Medulla oblongata (tissue), 1 donor: ENCODE measurements around the gene CYLD.

Experiments used
- DNase-seq: peaks from one replicate; pipeline ENCODE4 v3.0.0-alpha.2; 2015; ENCODE audit errors: extremely low spot score

Gene CYLD

GRCh38 chr16:50778284-50779163, 36.6 kb downstream of the CYLD start:
- peak; percentile 58 for DNase-seq

GRCh38 chr16:50781043-50781442, 39.2 kb downstream of the CYLD start:
- DNase-seq, result no peak

GRCh38 chr16:50781518-50781917, 39.6 kb downstream of the CYLD start:
- no peak for DNase-seq

- DNase-seq, result no peak
Observed at GRCh38 chr16:50789757-50790156, 47.9 kb downstream of the CYLD start.

DNA sequence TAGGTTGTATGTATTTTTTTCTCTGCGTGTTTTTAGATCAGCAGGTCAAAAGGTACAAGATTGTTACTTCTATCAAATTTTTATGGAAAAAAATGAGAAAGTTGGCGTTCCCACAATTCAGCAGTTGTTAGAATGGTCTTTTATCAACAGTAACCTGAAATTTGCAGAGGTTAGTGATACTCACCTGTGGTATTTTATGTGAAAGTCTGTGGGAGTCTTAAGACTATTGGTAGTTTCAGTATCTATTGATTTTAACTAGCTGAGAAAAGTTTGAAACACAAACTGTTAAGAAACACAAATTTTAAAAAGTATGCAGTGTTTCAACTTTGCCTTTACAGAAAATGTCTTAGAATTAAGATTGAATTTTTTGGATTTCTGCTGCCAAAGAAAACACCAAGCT, 49.6 kb downstream of the CYLD start:
- DNase-seq, result no peak

GRCh38 chr16:50796829-50797228, 54.9 kb downstream of the CYLD start:
- no peak for DNase-seq

DNA sequence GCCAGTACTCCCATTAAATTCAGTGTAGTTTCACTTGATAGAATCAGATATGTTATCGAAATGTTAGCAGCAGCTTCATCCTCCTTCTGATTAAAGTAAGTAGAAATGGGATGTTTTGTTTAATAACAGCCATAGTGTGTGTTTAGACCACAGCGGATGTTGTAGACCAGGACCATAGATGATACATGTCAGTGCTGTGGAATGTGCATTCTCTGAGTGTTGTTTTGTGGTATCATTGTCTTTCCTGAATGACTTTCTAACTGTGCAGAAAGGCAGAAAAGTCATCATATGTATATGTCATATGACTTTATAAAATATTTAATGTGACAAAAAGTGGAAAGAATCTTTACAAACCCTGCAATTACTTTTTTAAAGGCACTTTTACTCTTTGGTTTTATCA, 55.6 kb downstream of the CYLD start:
- DNase-seq, result no peak

GRCh38 chr16:50800074-50800473, 58.2 kb downstream of the CYLD start:
- DNase-seq, result no peak

DNA sequence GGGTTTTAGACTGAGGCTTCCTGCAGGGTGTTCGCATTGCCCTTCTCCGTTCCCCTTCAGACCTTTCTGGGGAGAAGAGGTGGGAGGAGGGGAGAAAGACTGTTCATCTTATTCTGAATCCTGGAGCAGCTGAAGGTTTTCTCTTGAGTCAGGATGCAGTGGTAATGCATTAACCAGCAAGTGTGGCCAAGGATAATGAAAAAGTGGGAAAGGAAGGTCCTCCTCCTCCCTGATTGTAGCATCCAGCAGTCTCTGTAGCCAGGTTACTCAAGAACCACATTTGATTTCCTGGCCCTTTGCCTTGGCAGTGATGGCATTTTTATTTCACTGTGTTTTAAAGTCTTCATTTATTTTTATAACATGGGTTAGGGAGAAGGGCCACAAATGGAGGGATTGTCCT, 59.1 kb downstream of the CYLD start:
- no peak for DNase-seq

DNA sequence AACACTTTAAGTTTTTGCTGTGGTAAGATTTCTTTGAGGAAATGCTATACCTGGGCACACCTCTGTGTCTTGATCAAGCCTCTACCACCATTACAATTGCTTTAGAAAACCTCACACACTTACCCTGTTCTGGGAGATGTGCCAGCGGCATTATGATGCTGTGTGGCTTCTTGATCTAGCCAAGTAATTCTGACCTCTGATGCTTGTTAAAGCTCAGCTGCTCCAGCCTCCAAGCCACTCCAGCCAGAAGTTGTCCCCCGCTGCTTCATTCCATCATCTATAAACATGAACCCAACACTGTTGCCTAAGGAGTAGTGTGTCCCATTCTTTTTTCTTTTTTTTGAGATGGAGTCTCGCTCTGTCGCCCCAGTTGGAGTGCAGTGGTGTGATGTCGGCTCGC, 60.1 kb downstream of the CYLD start:
- DNase-seq, result no peak

- DNase-seq, result no peak
Observed at GRCh38 chr16:50802961-50803360, 61.1 kb downstream of the CYLD start.

GRCh38 chr16:50804290-50804907, 62.5 kb downstream of the CYLD start:
- DNase-seq, result no peak

- peak; percentile 98 for DNase-seq
Observed at GRCh38 chr16:50806099-50807062, 64.5 kb downstream of the CYLD start.

DNA sequence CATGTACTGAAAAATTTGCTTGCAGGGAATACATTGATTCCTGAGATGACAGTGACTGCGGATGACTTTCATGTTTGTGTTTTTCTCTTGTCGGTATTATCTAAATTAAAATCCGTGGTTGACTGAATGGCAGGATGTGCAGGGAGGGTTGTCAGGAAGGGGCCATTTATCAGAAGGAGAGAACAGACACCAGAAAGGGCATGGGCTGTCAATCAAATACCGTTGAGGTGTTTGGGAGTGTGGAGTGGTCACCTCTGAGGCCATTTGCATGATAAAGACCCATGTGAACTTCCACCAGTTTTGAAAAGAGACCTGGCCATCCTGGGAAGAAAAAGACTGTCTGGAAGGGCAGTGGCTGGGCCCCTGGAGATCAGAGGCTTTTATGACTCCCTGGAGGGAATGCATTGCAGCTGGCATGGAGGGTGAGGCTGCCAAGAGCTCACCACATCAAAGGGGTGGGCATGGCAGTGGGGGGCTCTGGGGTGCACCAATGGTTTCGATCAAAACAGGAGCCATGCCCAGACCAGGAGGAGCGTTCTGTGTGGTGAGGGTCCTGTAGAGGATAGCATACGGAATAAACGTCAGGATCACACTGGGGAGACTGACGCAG, 67.1 kb downstream of the CYLD start:
- no peak for DNase-seq

DNA sequence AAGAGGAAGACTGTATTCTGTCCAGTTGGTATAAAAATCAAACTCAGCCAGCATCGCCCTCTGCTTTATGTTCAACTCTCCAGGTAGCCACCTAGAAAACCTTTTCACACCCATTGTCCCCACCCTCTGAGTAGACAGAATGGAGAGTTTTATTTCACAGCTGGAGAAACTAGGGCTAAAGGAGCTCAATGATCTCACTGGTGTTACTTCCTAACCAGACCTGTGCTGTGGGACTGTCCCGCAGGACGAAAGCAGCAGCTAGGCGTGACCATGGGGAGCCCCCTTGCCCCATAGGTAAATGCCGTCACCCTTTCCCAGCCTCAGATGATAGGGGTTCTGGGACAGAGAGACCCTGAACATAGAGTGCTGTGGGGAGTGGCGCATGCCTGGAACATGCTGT, 67.7 kb downstream of the CYLD start:
- no peak for DNase-seq

GRCh38 chr16:50810241-50810965, 68.5 kb downstream of the CYLD start:
- DNase-seq, result no peak

- no peak for DNase-seq
Observed at GRCh38 chr16:50812046-50812445, 70.2 kb downstream of the CYLD start.

DNA sequence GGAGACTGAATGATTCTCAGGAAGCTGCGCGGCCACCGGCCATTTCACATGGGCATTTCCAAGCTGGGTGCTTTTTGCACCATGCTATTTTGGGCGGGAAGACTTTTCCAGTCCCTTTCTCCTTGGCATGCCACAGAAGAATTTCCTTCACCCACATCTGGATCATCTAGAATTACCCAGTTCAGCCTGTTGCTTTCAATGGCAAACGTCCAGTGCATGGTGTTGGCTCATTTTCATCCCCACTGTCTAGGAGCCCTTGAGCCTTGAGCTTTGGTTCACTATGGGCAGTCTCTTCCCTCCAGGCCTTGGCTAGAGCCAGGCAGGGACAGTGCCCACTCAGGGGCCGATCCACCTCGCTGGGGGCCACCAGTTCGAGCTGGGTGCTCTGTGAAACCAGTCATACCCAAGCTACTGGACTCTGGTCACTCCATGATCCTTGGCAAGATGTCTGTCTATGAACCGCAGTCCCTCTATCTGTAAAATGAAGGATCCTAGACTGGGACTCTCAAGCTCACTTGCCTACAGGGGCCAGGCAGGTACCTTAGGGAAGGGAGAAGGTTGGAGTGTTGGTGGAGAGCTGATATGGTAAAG, 71.1 kb downstream of the CYLD start:
- no peak for DNase-seq

GRCh38 chr16:50814052-50814451, 72.2 kb downstream of the CYLD start:
- DNase-seq, result no peak

GRCh38 chr16:50814541-50814940, 72.7 kb downstream of the CYLD start:
- DNase-seq, result no peak

GRCh38 chr16:50815382-50815781, 73.5 kb downstream of the CYLD start:
- no peak for DNase-seq
